Measurements from ENCODE around the gene PIGH.

PIGH gene

DNA sequence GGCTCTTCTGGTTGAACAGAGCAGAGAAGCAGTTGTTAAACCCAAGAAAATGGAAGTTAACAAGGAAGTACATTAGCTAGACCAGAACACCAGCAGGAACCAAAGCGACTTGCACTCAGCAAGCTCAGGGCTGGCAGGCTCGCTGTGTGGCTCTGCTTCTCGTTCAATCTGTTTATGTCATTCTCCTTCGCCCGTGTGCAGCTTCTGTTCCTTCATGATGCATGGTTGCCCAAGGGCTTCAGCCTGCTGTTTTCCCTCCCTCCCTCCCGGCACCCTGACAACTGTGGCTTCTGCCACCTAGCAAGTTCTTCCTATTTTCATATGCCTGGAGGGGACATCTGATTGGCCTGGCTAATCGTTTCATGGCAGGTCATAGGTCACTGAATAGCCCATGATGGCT, 25.3 kb downstream of the PIGH start:
- no peak for DNase-seq (ENCODE audit: low read depth)

DNA sequence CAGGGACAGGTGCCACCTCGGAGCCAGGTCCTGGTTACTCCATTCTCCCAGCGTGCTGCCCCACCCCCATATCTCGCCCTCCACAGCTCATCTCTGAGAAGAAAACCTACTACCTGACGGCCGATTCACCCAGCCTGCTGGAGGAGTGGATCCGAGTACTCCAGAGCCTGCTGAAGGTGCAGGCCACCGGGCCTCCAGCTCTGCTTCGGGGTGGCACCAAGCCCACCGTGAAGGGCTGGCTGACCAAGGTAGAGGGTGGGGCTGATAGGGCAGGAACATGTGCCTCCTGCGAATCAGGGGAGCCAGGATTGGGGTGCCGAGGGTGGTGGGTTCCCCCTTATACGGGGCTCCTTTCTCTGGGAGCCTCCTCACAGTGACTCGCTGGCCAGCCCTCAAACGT, 25.9 kb downstream of the PIGH start:
- no peak for DNase-seq (ENCODE audit: low read depth)

DNA sequence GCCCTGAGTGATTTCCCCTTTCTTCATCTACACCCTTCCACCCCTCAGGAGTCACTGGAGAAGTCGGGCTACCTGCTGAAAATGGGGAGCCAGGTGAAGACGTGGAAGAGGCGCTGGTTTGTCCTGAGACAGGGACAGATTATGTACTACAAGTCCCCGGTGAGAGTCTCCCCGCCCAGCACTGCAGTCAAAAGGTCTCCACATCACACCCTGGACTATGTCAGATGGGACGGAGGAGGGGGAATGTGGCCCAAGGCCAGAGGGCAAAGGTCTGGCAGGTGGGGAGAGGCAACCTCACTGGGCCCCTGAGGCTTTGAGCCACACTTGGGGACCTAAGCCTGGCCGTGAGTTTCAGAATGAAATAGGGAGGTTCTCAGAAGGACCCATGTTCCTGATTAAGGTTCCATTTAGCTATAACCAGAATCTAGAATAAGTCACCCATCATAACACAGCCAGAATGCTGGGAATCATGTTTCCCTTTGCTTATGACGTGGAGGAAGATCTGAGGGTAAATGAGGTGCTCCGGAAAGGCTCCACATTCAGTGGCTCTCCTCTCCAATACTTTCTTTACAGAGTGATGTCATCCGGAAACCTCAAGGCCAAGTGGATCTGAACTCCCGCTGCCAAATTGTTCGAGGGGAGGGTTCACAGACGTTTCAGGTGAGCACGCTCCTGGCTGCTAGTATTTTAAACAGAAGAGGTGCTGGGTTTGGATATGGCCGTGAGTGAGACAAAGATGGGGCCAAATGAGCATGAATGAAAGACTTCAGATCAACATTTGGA, 26.6 kb downstream of the PIGH start:
- DNase-seq (ENCODE audit: low read depth) = no peak

GRCh38 chr14:67572608-67573007, 27.5 kb downstream of the PIGH start:
- no peak for DNase-seq (ENCODE audit: low read depth)

DNA sequence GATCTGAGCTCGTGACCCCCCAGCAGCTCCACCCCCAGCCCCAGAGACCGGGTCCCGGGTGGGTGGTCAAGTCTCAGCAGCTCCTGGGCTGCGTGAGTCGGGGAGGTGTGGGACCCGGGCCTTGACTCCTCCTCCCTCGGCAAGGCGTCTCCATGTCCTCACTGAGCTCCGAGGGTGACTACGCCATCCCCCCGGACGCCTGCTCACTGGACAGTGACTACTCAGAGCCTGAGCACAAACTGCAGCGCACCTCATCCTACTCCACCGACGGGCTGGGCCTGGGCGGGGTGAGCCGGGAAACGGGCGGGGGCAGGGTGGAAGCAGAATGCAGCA, 28.1 kb downstream of the PIGH start:
- no peak for DNase-seq (ENCODE audit: low read depth)

DNA sequence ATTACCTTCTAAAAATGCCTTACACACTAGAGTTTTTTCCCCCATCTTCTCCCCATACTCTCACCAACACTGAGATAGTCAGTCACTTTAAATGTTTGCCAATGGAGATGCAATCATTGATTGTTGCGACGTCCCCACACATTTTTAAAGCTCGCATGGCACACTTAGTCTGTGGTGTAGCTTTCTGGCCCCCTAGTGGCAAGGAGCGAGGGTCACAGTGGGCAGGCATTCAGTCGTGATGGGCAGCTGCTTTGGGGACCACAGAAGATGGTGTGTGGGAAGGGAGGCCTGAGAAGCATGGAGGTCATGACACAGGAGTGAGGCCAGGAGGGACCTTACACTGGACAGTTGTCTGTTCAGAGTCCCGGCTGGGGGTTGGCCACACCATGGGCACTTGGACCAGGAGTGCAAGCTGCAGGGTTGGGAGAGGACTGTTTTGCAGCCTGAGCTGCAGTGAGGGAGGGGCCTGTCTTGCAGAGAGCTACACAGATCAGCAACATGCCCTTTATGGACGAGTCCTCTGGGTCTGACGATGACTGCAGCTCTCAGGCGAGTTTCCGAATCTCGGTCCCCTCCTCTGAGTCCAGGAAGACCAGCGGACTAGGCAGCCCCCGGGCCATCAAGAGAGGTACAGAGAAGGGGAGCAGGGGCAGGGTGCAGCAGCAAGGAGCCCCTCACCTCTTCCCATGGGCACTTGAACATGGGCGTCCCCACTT, 28.6 kb downstream of the PIGH start:
- DNase-seq (ENCODE audit: low read depth) = peak; percentile 20

- no peak for DNase-seq (ENCODE audit: low read depth)
Observed at GRCh38 chr14:67570453-67570852, 29.6 kb downstream of the PIGH start.

DNA sequence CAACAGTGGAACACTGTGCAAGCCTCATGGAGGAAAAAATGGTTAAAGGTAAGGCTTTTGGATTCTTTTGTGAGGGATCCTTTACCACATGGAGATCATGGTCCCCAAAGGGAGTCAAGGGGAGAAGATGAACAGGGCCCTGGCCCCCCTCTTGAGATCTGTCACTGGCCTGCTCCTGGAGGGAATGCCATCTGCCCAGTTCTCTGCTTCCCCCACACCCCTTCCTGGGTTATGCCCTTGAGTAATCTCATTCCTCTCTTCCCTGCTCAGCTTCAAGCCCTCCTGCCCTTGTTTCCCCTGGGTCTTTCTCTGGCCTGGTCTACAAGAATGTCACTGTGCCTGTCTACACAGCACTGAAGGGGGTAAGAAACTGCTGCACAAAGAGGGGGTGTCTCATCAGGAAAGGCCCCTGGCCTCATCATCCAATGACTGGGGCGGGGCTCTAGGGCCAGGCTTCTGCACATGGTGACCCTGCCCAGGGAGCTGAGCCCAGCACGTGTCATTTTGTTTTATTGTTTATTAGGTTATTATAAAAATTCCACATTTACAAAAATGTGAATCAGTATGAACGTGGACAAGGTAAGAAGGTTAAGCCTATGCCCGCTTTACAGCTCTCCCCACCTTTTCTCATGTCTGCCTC, 30.3 kb downstream of the PIGH start:
- DNase-seq (ENCODE audit: low read depth) = no peak

GRCh38 chr14:67569011-67569650, 30.9 kb downstream of the PIGH start:
- DNase-seq (ENCODE audit: low read depth) = no peak

DNA sequence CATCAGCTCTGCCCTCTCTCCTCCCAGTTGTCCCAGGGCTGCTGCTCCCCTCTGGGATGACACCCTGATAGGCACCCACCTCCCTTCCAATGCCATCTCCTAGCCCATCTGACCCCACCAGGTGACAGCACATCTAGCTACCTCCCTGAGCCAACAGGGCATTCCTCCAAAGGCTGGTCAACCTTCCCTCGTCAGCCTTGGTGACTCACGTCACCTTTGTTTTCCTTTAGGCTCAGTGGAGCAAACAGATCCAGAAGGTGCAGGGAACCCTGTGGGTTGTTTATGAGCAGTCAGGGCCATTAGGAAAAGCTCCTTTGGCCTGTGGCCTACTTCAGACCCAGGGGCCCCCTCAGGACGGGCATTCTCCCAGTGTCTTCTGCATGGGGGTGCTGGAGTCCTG, 32.4 kb downstream of the PIGH start:
- no peak for DNase-seq (ENCODE audit: low read depth)

DNA sequence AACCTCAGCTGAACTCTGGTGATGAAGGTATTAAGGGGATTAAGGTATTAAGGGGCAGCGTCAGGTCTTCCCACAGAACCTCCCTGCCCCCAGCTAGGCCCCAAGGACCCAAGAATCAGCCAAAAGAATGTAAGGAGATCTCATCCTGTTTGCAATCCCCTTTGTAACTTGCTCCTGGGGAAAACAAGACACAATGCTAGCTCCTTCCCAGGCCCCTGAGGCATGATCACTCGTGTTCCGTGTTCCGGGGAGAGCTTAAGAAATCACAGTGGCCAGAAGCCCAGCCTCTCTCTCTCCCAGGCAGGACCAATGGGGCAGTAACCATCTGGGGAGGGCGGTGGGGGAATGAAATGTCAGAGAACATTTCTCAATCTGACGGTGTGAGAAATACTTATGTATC, 33.2 kb downstream of the PIGH start:
- DNase-seq (ENCODE audit: low read depth) = no peak

DNA sequence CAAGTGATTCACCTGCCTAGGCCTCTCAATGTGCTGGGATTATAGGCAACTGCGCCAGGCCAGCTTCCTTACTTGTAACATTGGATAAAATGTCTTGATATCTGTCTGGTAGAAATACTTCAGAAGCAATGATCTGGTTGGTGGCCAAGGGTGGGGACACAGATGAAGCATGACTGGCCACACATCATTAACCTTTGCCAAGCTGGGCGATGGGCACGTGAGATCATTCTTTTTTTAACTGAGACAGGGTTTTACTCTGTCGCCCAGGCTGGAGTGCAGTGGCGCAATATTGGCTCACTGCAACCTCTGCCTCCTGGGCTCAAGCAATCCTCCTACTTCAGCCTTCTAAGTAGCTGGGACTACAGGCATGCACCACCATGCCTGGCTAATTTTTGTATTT, 35.8 kb downstream of the PIGH start:
- no peak for DNase-seq (ENCODE audit: low read depth)

DNA sequence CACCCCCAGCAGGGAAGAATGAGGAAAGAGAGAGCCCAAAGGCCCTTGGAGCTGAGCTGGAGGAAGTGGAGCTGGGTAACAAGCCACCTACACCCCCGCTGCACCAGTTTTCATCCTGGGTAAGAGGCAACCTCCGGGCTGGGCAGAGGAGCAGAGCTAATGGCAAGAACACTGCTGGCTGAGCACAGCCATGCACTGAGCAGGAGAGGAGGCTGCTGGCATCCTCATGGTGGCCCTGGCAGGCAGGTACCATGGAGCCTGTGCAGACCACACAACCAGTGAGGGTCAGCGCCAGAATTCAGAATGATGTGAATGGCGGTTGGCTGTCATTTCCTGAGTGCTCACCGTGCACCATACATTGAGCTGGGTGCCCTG, 37.3 kb downstream of the PIGH start:
- no peak for DNase-seq (ENCODE audit: low read depth)

DNA sequence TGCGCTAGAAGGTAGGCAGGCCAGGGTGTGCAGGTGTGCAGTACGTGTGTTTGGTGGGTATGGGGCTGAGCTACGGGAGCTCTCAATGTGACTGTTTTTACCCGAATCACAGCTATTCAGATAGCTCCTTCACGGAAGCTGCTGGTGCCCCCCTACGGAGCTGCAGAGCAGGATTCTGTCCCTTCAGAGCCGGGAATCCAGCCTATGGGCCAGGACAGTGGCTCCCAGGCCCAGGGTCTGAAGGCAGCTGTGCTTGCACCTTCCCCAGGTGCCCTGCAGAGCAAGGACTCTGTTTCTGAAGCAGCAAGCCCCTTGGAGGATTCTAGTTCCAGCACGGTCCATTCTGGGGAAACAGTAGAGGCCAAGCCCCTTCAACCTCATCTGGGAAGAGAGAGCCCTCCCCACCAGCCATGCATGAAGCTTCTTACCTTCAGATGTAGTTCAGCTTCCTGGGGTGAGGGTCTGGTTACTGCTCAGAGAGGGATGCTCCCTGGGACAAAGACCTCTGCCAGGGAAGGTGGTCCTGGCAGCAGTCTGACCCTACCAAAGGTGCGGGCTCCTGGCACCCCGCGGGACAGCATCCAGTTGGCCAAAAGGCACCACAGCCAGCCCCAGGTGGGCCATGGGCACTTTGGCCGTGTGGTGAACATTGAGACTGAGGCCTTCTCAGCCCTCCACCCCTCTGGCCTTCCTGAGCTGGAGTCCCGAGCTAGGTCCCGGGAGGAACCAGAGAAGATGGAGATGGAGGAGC, 37.9 kb downstream of the PIGH start:
- DNase-seq (ENCODE audit: low read depth) = no peak

DNA sequence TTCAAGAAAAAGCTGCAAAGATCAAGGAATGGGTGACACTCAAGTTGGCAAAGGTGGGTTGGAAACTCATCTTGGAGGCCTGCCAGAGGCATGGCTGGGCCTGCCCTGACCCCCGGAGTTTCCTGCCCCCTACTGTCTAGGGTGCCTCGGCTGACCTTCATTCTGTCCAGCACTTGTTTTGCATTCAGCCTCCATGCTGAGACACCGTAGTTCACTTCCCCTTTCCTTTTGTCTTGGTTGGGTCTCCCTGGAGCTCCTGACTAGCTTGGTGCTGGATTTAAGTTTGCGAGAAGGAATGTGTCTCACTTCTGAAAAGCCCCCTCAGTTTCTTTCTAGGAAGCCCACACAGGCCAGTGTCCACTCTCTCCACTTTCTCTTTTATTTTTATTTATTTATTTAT, 40.4 kb downstream of the PIGH start:
- DNase-seq (ENCODE audit: low read depth) = no peak

GRCh38 chr14:67557656-67558055, 42.4 kb downstream of the PIGH start:
- no peak for DNase-seq (ENCODE audit: low read depth)

GRCh38 chr14:67557118-67557517, 43.0 kb downstream of the PIGH start:
- DNase-seq (ENCODE audit: low read depth) = no peak

DNA sequence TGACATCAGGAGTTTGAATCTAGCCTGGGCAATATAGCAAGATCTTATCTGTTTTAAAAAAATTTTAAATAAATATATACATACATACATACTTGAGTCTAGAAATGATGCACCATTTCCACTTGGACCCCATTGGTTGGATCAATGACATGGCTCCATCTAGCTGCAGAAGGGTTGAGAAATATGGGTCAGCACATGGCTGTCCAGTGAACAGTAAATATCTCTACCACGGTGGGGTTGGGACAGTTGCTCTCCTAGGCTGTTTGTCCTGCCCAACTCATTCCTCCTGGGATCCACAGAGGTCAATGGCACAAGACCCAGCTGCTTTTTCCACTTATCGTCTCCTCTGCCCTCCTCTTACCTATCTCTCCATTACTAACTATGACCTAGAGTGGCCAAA, 43.4 kb downstream of the PIGH start:
- DNase-seq (ENCODE audit: low read depth) = no peak

- DNase-seq (ENCODE audit: low read depth) = no peak
Observed at GRCh38 chr14:67555518-67556090, 44.5 kb downstream of the PIGH start.

- no peak for DNase-seq (ENCODE audit: low read depth)
Observed at GRCh38 chr14:67554341-67554740, 45.7 kb downstream of the PIGH start.

DNA sequence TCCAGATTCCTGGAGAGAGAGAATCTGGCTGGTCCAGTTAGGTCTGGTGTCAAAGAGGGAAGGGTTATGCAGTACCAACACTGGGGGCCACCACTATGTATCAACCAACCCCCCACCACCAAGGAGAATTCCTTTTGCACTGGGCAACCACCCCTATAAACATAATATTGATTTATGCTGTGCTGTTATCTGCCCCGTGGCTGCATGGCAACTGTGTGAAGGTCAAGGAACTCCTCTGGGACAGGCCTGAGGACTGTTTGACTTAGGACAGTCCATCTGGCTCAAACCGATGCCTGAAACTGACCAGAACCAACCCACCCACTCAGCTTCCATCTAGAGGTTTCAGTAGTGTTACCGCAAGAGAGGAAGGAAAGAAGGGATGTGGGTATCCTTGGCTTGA, 46.5 kb downstream of the PIGH start:
- DNase-seq (ENCODE audit: low read depth) = no peak

GRCh38 chr14:67551940-67552339, 48.1 kb downstream of the PIGH start:
- no peak for DNase-seq (ENCODE audit: low read depth)

All from HS-5 (cell line).